ENCODE data around the gene SCN1A. TPM values are rescaled to one million over a fixed set of nuclear protein-coding genes. Genes with fewer than 3 reads are reported as not detected.

The SCN1A gene
- total and polyA plus RNA-seq, 2 of the 8 experiments (the other 6 are each of a cell fraction or from before 2014, with no cell fraction given), result 0.18 to 1.9 TPM

DNA sequence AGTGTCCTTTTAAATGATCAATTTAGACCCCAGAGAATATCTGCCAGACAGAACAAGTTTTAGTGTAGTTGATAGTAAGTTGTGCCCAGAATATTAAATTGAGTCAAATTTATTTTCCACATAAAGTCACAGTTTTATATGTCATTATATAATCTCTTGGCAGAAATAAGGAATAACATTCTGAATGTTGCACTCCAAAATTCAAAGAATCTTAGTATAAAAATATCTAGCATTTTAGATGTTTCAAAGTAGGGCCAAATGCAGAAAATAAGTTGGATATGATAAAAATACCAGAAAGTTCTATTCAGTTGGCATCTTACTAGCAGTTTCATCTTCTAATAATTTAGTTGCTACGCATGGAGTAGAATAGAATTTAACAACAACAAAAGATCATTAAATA lies 33.5 kb downstream of the SCN1A start (continued):
- TF ChIP-seq, protein P1, sequence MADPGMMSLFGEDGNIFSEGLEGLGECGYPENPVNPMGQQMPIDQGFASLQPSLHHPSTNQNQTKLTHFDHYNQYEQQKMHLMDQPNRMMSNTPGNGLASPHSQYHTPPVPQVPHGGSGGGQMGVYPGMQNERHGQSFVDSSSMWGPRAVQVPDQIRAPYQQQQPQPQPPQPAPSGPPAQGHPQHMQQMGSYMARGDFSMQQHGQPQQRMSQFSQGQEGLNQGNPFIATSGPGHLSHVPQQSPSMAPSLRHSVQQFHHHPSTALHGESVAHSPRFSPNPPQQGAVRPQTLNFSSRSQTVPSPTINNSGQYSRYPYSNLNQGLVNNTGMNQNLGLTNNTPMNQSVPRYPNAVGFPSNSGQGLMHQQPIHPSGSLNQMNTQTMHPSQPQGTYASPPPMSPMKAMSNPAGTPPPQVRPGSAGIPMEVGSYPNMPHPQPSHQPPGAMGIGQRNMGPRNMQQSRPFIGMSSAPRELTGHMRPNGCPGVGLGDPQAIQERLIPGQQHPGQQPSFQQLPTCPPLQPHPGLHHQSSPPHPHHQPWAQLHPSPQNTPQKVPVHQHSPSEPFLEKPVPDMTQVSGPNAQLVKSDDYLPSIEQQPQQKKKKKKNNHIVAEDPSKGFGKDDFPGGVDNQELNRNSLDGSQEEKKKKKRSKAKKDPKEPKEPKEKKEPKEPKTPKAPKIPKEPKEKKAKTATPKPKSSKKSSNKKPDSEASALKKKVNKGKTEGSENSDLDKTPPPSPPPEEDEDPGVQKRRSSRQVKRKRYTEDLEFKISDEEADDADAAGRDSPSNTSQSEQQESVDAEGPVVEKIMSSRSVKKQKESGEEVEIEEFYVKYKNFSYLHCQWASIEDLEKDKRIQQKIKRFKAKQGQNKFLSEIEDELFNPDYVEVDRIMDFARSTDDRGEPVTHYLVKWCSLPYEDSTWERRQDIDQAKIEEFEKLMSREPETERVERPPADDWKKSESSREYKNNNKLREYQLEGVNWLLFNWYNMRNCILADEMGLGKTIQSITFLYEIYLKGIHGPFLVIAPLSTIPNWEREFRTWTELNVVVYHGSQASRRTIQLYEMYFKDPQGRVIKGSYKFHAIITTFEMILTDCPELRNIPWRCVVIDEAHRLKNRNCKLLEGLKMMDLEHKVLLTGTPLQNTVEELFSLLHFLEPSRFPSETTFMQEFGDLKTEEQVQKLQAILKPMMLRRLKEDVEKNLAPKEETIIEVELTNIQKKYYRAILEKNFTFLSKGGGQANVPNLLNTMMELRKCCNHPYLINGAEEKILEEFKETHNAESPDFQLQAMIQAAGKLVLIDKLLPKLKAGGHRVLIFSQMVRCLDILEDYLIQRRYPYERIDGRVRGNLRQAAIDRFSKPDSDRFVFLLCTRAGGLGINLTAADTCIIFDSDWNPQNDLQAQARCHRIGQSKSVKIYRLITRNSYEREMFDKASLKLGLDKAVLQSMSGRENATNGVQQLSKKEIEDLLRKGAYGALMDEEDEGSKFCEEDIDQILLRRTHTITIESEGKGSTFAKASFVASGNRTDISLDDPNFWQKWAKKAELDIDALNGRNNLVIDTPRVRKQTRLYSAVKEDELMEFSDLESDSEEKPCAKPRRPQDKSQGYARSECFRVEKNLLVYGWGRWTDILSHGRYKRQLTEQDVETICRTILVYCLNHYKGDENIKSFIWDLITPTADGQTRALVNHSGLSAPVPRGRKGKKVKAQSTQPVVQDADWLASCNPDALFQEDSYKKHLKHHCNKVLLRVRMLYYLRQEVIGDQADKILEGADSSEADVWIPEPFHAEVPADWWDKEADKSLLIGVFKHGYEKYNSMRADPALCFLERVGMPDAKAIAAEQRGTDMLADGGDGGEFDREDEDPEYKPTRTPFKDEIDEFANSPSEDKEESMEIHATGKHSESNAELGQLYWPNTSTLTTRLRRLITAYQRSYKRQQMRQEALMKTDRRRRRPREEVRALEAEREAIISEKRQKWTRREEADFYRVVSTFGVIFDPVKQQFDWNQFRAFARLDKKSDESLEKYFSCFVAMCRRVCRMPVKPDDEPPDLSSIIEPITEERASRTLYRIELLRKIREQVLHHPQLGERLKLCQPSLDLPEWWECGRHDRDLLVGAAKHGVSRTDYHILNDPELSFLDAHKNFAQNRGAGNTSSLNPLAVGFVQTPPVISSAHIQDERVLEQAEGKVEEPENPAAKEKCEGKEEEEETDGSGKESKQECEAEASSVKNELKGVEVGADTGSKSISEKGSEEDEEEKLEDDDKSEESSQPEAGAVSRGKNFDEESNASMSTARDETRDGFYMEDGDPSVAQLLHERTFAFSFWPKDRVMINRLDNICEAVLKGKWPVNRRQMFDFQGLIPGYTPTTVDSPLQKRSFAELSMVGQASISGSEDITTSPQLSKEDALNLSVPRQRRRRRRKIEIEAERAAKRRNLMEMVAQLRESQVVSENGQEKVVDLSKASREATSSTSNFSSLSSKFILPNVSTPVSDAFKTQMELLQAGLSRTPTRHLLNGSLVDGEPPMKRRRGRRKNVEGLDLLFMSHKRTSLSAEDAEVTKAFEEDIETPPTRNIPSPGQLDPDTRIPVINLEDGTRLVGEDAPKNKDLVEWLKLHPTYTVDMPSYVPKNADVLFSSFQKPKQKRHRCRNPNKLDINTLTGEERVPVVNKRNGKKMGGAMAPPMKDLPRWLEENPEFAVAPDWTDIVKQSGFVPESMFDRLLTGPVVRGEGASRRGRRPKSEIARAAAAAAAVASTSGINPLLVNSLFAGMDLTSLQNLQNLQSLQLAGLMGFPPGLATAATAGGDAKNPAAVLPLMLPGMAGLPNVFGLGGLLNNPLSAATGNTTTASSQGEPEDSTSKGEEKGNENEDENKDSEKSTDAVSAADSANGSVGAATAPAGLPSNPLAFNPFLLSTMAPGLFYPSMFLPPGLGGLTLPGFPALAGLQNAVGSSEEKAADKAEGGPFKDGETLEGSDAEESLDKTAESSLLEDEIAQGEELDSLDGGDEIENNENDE (IDR thresholded peaks at IDR 0.05; ENCODE audit: insufficient replicate concordance, low read length), result no peak
- TF ChIP-seq NRF1 (IDR thresholded peaks at IDR 0.05; ENCODE audit: low read depth, low read length), result no peak
- no peak for TF ChIP-seq RXRA (IDR thresholded peaks at IDR 0.05; ENCODE audit: insufficient read depth, low read depth, low read length)
- TF ChIP-seq, protein P2, sequence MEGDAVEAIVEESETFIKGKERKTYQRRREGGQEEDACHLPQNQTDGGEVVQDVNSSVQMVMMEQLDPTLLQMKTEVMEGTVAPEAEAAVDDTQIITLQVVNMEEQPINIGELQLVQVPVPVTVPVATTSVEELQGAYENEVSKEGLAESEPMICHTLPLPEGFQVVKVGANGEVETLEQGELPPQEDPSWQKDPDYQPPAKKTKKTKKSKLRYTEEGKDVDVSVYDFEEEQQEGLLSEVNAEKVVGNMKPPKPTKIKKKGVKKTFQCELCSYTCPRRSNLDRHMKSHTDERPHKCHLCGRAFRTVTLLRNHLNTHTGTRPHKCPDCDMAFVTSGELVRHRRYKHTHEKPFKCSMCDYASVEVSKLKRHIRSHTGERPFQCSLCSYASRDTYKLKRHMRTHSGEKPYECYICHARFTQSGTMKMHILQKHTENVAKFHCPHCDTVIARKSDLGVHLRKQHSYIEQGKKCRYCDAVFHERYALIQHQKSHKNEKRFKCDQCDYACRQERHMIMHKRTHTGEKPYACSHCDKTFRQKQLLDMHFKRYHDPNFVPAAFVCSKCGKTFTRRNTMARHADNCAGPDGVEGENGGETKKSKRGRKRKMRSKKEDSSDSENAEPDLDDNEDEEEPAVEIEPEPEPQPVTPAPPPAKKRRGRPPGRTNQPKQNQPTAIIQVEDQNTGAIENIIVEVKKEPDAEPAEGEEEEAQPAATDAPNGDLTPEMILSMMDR (IDR thresholded peaks at IDR 0.05; ENCODE audit: control extremely low read depth in 1 of 3, insufficient read depth in 1 of 3, low read depth in 1 of 3, low read length in 3 of 3), result no peak
